Endodermal cell (in vitro differentiated cells): ENCODE results near the gene DENND5A. TPM values are rescaled to one million over a fixed set of nuclear protein-coding genes. Genes with fewer than 3 reads are reported as not detected.

Experiments used
- DNase-seq: peaks from one replicate; pipeline ENCODE4 v3.0.0-alpha.2; 2017
- H3K27ac ChIP-seq: 2 replicates; pipeline ENCODE4 v1.5.1; 2013; ENCODE audit warnings: mild to moderate bottlenecking, low read depth, low read length, moderate library complexity
- H3K27me3 ChIP-seq: 2 replicates; pipeline ENCODE4 v1.6.1; 2013; ENCODE audit warnings: mild to moderate bottlenecking, low read length, moderate library complexity; ENCODE audit not compliant: insufficient read depth, control insufficient read depth, poor library complexity, severe bottlenecking
- H3K36me3 ChIP-seq: 2 replicates; pipeline ENCODE4 v1.7.0; 2013; ENCODE audit warnings: mild to moderate bottlenecking, low read length, moderate library complexity; ENCODE audit not compliant: control insufficient read depth, insufficient read depth
- H3K4me1 ChIP-seq: one replicate; pipeline ENCODE4 v1.7.0; 2013; ENCODE audit warnings: low read length; ENCODE audit not compliant: control insufficient read depth, insufficient read depth
- H3K4me3 ChIP-seq: 2 replicates; pipeline ENCODE4 v1.5.1; 2013; ENCODE audit warnings: mild to moderate bottlenecking, low read length, moderate library complexity
- H3K9ac ChIP-seq: 2 replicates; pipeline ENCODE4 v1.6.1; 2013; ENCODE audit warnings: mild to moderate bottlenecking, low read length, moderate library complexity; ENCODE audit not compliant: poor library complexity, severe bottlenecking; ENCODE audit errors: extremely low read depth
- H3K9me3 ChIP-seq: 2 replicates; pipeline ENCODE4 v1.6.1; 2013; ENCODE audit warnings: mild to moderate bottlenecking, low read length, moderate library complexity; ENCODE audit not compliant: control insufficient read depth
- H3K27ac Mint-ChIP-seq: 2 replicates; pipeline ENCODE4 v1.8.0; 2020; ENCODE audit warnings: mixed read lengths
- H3K27me3 Mint-ChIP-seq: 2 replicates; pipeline ENCODE4 v1.8.0; 2021; ENCODE audit warnings: mild to moderate bottlenecking, mixed read lengths; ENCODE audit not compliant: insufficient read depth
- H3K36me3 Mint-ChIP-seq: 2 replicates; pipeline ENCODE4 v1.8.0; 2020; ENCODE audit warnings: low read depth, mixed read lengths
- H3K4me1 Mint-ChIP-seq: 2 replicates; pipeline ENCODE4 v1.8.0; 2020; ENCODE audit warnings: mixed read lengths
- H3K4me3 Mint-ChIP-seq: 2 replicates; pipeline ENCODE4 v1.8.0; 2020; ENCODE audit warnings: mild to moderate bottlenecking, moderate library complexity, mixed read lengths
- H3K9me3 Mint-ChIP-seq: 2 replicates; pipeline ENCODE4 v1.8.0; 2020; ENCODE audit warnings: mild to moderate bottlenecking, mixed read lengths
- CTCF ChIP-seq: fragments of 200-600 bp; sonication (generic); conservative IDR thresholded peaks from 2 replicates; pipeline ENCODE4 v1.5.0; 2021; ENCODE audit warnings: antibody characterized with exemption, mild to moderate bottlenecking
- WGBS, 2 experiments: methylation state at CpG; one replicate each; pipeline versions ENCODE4 v1.1.5 to v1.1.7; 2013; ENCODE audit warnings: missing lambda C conversion rate in 2 of 2, mixed read lengths in 1 of 2; ENCODE audit not compliant: insufficient coverage in 1 of 2, insufficient read length in 1 of 2; 5-methylcytosine and 5-hydroxymethylcytosine counted together
- total RNA-seq, 2 donors: library from RNA; stranded (reverse); fragmentation: NEBNext Ultra II Directional in 1 of 2; extraction: Animal tissue kit (Norgen Biotek cat#: 25700) in 1 of 2; gene quantifications; 2 replicates in 1 of 2; 3 replicates in 1 of 2; pipeline ENCODE4 v1.2.1, GENCODE V29; 2021

DENND5A gene
- total RNA-seq, 2 donors from 2014 or later: 119 to 171 TPM

DNA sequence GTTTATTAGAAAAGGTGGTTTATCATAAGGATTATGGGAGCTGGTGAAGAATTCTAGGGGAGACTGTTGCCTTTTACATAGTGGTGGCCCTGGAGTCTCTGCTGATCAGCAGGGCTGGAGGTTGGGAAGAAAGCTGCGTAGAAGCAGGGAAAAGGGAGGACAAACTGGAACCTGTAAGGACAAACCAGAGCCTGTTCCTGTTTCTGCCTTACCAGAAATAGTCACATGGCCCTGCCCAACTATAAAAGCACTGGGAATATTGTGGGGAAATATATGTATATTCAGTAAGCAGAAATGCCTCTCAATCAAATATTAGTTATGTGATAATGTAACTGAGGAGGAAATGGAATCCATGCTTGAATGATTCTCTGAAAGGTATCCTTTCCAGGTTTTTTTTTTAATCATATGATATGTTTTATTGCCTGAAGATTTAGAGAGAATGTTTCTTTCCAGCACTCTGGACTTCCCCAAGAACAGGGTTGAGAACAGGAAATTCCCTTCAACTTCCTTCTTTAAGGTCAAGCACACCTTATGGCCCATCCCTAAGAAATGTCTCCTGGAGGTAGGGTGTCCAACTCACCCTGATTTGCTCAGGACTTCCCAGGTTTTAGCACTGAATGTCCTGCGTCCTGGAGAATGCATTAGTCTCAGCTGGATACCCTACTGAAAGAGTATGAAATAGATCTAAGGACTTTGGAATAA, 139.8 kb downstream of the DENND5A start:
- no peaks in the 10 kb centered on the region for H3K27me3 ChIP-seq
- H3K4me1 ChIP-seq: no peaks in the 10 kb centered on the region
- 83 to 97% methylated on average over 1 to 2 of the region's 2 CpGs for WGBS, 2 experiments
- H3K9me3 Mint-ChIP-seq: peaks cover 9% of the 10 kb centered on the region
- no peaks in the 10 kb centered on the region for H3K27me3 Mint-ChIP-seq
- no peak overlapping the region for H3K9ac ChIP-seq
- H3K27ac ChIP-seq: no peak overlapping the region
- no peak for DNase-seq
- H3K4me1 Mint-ChIP-seq: peaks cover 11% of the 10 kb centered on the region
- no peak for TF ChIP-seq CTCF
- peaks cover 13% of the 10 kb centered on the region for H3K36me3 Mint-ChIP-seq
- peaks cover 5% of the 10 kb centered on the region for H3K9me3 ChIP-seq
- H3K4me3 ChIP-seq: no peak overlapping the region
- H3K4me3 Mint-ChIP-seq: no peak overlapping the region
- H3K36me3 ChIP-seq: peaks cover 9% of the 10 kb centered on the region
- H3K27ac Mint-ChIP-seq: no peak overlapping the region

DNA sequence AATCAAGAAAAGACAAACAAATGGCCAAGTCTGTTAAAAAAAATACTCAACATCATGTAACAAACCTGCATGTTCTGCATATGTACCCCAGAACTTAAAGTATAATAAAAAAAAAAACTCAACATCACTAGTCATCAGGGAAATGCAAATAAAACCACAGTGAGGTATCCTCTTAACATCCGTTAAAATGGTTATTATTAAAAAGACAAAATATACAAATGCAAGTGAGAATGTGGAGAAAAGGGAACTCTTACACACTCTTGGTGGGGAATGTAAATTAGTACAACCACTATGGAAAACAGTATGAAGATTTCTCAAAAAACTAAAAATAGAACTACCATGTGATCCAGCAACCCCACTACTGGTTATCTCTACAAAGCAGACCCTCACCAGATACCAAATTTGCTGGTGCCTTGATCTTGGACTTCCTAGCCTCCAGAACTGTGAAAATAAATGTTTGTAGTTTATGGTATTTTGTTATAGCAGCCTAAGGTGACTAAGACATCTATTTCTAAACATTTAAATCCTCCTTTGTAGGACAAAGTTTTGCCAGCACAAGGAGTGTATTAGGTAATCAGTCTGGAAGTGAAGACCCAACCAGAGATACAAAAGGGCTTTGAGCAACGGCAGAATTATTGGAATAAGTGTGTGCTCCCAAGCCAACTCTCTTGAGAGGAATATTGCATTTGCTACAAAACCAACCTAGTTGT, 141.4 kb downstream of the DENND5A start:
- Histone ChIP-seq H3K4me1 (no peaks in the 10 kb centered on the region), H3K4me3 (no peak overlapping the region), H3K27ac (no peak overlapping the region), H3K27me3 (no peaks in the 10 kb centered on the region), H3K9ac (no peak overlapping the region), H3K36me3 (peaks cover 5% of the 10 kb centered on the region), H3K9me3 (peaks cover 5% of the 10 kb centered on the region)
- H3K27me3 Mint-ChIP-seq: no peaks in the 10 kb centered on the region
- peaks cover 9% of the 10 kb centered on the region for H3K9me3 Mint-ChIP-seq
- H3K4me1 Mint-ChIP-seq: peaks cover 11% of the 10 kb centered on the region
- no peak for DNase-seq
- 83 to 96% methylated on average over 1 of the region's 2 CpGs for WGBS, 2 experiments
- H3K36me3 Mint-ChIP-seq: peaks cover 8% of the 10 kb centered on the region
- TF ChIP-seq CTCF: no peak
- H3K27ac Mint-ChIP-seq: no peak overlapping the region
- H3K4me3 Mint-ChIP-seq: no peak overlapping the region

- H3K4me3 ChIP-seq: no peak overlapping the region
- no peak overlapping the region for H3K9ac ChIP-seq
- peaks cover 8% of the 10 kb centered on the region for H3K4me1 Mint-ChIP-seq
- no peak for DNase-seq
- H3K27ac Mint-ChIP-seq: no peak overlapping the region
- WGBS, 2 experiments: 89 to 100% methylated on average over 2 of the region's 2 CpGs
- H3K36me3 Mint-ChIP-seq: no peaks in the 10 kb centered on the region
- no peaks in the 10 kb centered on the region for H3K9me3 Mint-ChIP-seq
- TF ChIP-seq CTCF: no peak
- H3K27me3 Mint-ChIP-seq: no peaks in the 10 kb centered on the region
- H3K27ac ChIP-seq: no peak overlapping the region
- H3K27me3 ChIP-seq: no peaks in the 10 kb centered on the region
- H3K4me1 ChIP-seq: no peaks in the 10 kb centered on the region
- no peaks in the 10 kb centered on the region for H3K36me3 ChIP-seq
- H3K9me3 ChIP-seq: no peaks in the 10 kb centered on the region
- H3K4me3 Mint-ChIP-seq: no peak overlapping the region
Observed at GRCh38 chr11:9121469-9121796, 143.7 kb downstream of the DENND5A start.
